Endothelial cell of umbilical vein (primary cell): ENCODE results near the gene DRICH1. TPM values are rescaled to one million over a fixed set of nuclear protein-coding genes. Genes with fewer than 3 reads are reported as not detected.
A peak's percentile ranks its signal among the peaks of the same experiment; 100 is the strongest.

Source experiments
- BruUV-seq: library from RNA; stranded (reverse); fragments of 400-500 nt; replicated peaks from 2 replicates; lab custom pipeline; 2021; lab: Mats Ljungman, UMichigan
- CTCF ChIA-PET: fragments of 300-600, 350-600 bp; sonication (Branson Sonifier 250); formaldehyde crosslinking; loops from one replicate; lab custom pipeline; 2021; ENCODE audit warnings: antibody characterized with exemption, inconsistent platforms; lab: Charles Lee
- POLR2A ChIA-PET: fragments of 300-600, 350-600 bp; sonication (Branson Sonifier 250); formaldehyde crosslinking; loops from one replicate; lab custom pipeline; 2021; ENCODE audit warnings: antibody characterized with exemption, inconsistent platforms; lab: Charles Lee
- DNase-seq: peaks from one replicate; pipeline ENCODE4 v3.0.0-alpha.2; 2011; ENCODE audit warnings: low read depth, low spot score
- FAIRE-seq: peaks from 2 replicates; lab custom pipeline; 2011; peaks lifted over from hg19 to GRCh38; lab: Jason Lieb, UNC
- H2AFZ ChIP-seq: 2 replicates; pipeline ENCODE4 v1.6.0; 2012; ENCODE audit warnings: low read depth, low read length, control low read depth, inconsistent platforms
- H3K27ac ChIP-seq: 2 replicates; pipeline ENCODE4 v1.5.1; 2011; ENCODE audit warnings: low read depth, mild to moderate bottlenecking, control low read depth, low read length, moderate library complexity; ENCODE audit not compliant: insufficient read depth
- H3K27me3 ChIP-seq, 2 experiments: 2 replicates each; pipeline versions ENCODE4 v1.6.0 to v1.6.1; 2011; ENCODE audit warnings: low read length in 2 of 2, mixed read lengths in 1 of 2; ENCODE audit not compliant: control insufficient read depth in 2 of 2, insufficient read depth in 2 of 2
- H3K36me3 ChIP-seq, 2 experiments: 2 replicates in 1 of 2; 3 replicates in 1 of 2; pipeline ENCODE4 v1.5.1; 2011; ENCODE audit warnings: low read length in 2 of 2, mild to moderate bottlenecking in 1 of 2, moderate library complexity in 1 of 2; ENCODE audit not compliant: control insufficient read depth in 2 of 2, insufficient read depth in 2 of 2; ENCODE audit errors: extremely low read depth in 1 of 2
- H3K4me1 ChIP-seq: 3 replicates; pipeline ENCODE4 v1.5.1; 2011; ENCODE audit warnings: mild to moderate bottlenecking, low read length; ENCODE audit not compliant: control insufficient read depth, insufficient read depth; ENCODE audit errors: extremely low read depth
- H3K4me2 ChIP-seq: 2 replicates; pipeline ENCODE4 v1.6.1; 2011; ENCODE audit warnings: low read length, control low read depth, mixed read lengths; ENCODE audit not compliant: insufficient read depth
- H3K4me3 ChIP-seq, 3 experiments: fragments of 200-600 bp in 1 of 3; sonication (generic), shearing (Covaris generic) in 1 of 3; replicated peaks in 1 of 3; 2 replicates each; pipeline ENCODE4 v1.5.1; 2011 to 2016; ENCODE audit warnings: control low read depth in 3 of 3, low read length in 3 of 3, mild to moderate bottlenecking in 2 of 3, inconsistent platforms in 1 of 3, low read depth in 1 of 3, moderate library complexity in 1 of 3; ENCODE audit not compliant: insufficient read depth in 1 of 3
- H3K79me2 ChIP-seq: 2 replicates; pipeline ENCODE4 v1.6.0; 2012; ENCODE audit warnings: low read length, inconsistent platforms; ENCODE audit not compliant: control insufficient read depth, insufficient read depth
- H3K9ac ChIP-seq: replicated peaks from 2 replicates; pipeline ENCODE3; 2011; ENCODE audit warnings: low read length, control low read depth; ENCODE audit not compliant: insufficient read depth; ENCODE audit errors: extremely low read depth
- H3K9me1 ChIP-seq: replicated peaks from 3 replicates; pipeline ENCODE4 v1.6.0; 2011; ENCODE audit warnings: mild to moderate bottlenecking, low read length; ENCODE audit not compliant: control insufficient read depth, insufficient read depth; ENCODE audit errors: extremely low read depth
- H3K9me3 ChIP-seq: replicated peaks from 2 replicates; pipeline ENCODE4 v1.5.1; 2012; ENCODE audit warnings: low read length, inconsistent platforms; ENCODE audit not compliant: control insufficient read depth, insufficient read depth
- H4K20me1 ChIP-seq: replicated peaks from 2 replicates; pipeline ENCODE3; 2011; ENCODE audit warnings: mild to moderate bottlenecking, low read length; ENCODE audit not compliant: control insufficient read depth, insufficient read depth; ENCODE audit errors: extremely low read depth
- EZH2 ChIP-seq: IDR thresholded peaks from 2 replicates; pipeline ENCODE4 v1.6.1; 2012; ENCODE audit warnings: borderline replicate concordance, low read depth, mild to moderate bottlenecking, moderate library complexity, low read length, inconsistent platforms; ENCODE audit not compliant: severe bottlenecking
- FOS ChIP-seq: IDR thresholded peaks from 2 replicates; pipeline ENCODE4 v1.6.1; 2011; ENCODE audit warnings: mild to moderate bottlenecking, low read length, moderate library complexity, borderline replicate concordance; ENCODE audit not compliant: insufficient read depth
- GATA2 ChIP-seq: IDR thresholded peaks from 2 replicates; pipeline ENCODE4 v1.7.0; 2011; ENCODE audit warnings: low read depth, mild to moderate bottlenecking, moderate library complexity, mixed read lengths, low read length; ENCODE audit not compliant: insufficient read length, insufficient read depth
- JUN ChIP-seq: IDR thresholded peaks from 2 replicates; pipeline ENCODE4 v1.6.1; 2011; ENCODE audit warnings: borderline replicate concordance, low read depth; ENCODE audit not compliant: insufficient read length, insufficient read depth
- MYC ChIP-seq: IDR thresholded peaks from one replicate; pipeline ENCODE4 v1.6.1; 2011; ENCODE audit warnings: mild to moderate bottlenecking, low read depth, low read length
- POLR2A ChIP-seq: IDR thresholded peaks from 2 replicates; pipeline ENCODE4 v1.6.1; 2012; ENCODE audit warnings: low read depth, mild to moderate bottlenecking, control low read depth, low read length
- POLR2AphosphoS5 ChIP-seq: IDR thresholded peaks from 2 replicates; pipeline ENCODE4 v1.6.1; 2012; ENCODE audit warnings: low read depth, mild to moderate bottlenecking, control low read depth, low read length, moderate library complexity; ENCODE audit not compliant: insufficient read depth
- dilution Hi-C: fragments of 300-500 bp; cut with MboI; formaldehyde crosslinking; loops from one replicate; pipeline ENCODE4 v1.15.0; 2019; ENCODE audit warnings: low sequenced_read_pairs; ENCODE audit not compliant: extremely low pct_ligation_motif_present
- intact Hi-C: fragments of 100-400 bp; cut with micrococcal nuclease; formaldehyde crosslinking; loops from one replicate; pipeline ENCODE4 v1.10.0; 2022
- polyA plus RNA-seq, 4 experiments: library from polyadenylated mRNA; depleted of rRNA in 3 of 4; stranded (reverse) in 3 of 4; unstranded in 1 of 4; fragments of >200 nt; gene quantifications; 2 replicates each; pipeline versions ENCODE4 v1.2.1 to v1.2.3, GENCODE V29; 2011 to 2012; ENCODE audit warnings: missing spikeins in 1 of 4
- total RNA-seq: library from RNA; stranded (reverse); gene quantifications from 2 replicates; pipeline ENCODE4 v1.2.3, GENCODE V29; 2021
- TF ChIP-seq, protein P1 (sequence below), 2 donors: IDR thresholded peaks; 1 replicate in 1 of 2; 2 replicates in 1 of 2; pipeline ENCODE4 v1.5.1; 2011; ENCODE audit warnings: low read length in 2 of 2, mild to moderate bottlenecking in 2 of 2, moderate library complexity in 2 of 2, control low read depth in 1 of 2, inconsistent platforms in 1 of 2, low read depth in 1 of 2; ENCODE audit not compliant: insufficient read depth in 1 of 2; ENCODE audit errors: extremely low read depth in 1 of 2
- TF ChIP-seq, protein P2 (sequence below): IDR thresholded peaks from 2 replicates; pipeline ENCODE4 v1.6.1; 2011; ENCODE audit not compliant: insufficient read depth, insufficient read length

DRICH1 gene
- total and polyA plus RNA-seq, 2 donors (not counting 3 experiments of a cell fraction or from before 2014, with no cell fraction given) = 0.25 TPM; not detected in 1

DNA sequence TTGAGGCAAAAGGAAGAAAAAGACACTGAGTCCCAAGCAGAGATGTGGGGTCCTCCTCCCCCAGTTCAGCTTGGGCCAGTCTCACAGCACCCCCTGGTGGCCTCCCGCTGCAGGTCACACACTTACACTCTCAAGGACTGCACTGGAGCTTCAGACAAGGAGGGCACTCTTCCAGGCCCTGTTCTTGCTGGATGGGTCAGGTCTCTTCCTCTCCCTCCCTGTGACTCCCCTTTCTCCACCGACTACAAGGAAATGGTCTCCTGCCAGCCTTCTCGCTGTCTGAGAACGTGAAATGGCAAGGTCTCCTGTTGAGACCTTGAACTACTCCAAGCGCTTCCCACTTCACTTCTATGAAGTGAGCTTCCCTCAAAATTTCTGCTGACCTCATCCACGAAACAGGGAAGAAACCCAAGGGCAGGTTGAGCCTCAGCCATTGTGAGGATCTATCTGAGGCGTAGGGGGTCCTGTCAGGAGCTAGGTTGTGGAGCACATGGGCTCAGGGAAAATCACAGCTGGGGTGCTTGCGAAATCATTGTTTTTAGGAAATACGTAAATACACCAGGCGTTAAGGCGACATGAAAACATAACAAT, 40.8 kb downstream of the DRICH1 start:
- POLR2A ChIA-PET = no interaction called here
- Histone ChIP-seq H2AFZ (no peak overlapping the region), H3K4me1 (no peaks in the 10 kb centered on the region), H3K9me3 (no peaks in the 10 kb centered on the region), H3K79me2 (no peaks in the 10 kb centered on the region), H3K4me3 (no peak overlapping the region), H3K4me2 (no peak overlapping the region), H3K27me3 (no peaks in the 10 kb centered on the region), H3K9ac (no peak overlapping the region), H3K27ac (no peak overlapping the region), H3K36me3 (no peaks in the 10 kb centered on the region), H4K20me1 (no peaks in the 10 kb centered on the region), H3K9me1 (no peaks in the 10 kb centered on the region)
- dilution Hi-C loops = no loop called here
- TF ChIP-seq, protein P1, sequence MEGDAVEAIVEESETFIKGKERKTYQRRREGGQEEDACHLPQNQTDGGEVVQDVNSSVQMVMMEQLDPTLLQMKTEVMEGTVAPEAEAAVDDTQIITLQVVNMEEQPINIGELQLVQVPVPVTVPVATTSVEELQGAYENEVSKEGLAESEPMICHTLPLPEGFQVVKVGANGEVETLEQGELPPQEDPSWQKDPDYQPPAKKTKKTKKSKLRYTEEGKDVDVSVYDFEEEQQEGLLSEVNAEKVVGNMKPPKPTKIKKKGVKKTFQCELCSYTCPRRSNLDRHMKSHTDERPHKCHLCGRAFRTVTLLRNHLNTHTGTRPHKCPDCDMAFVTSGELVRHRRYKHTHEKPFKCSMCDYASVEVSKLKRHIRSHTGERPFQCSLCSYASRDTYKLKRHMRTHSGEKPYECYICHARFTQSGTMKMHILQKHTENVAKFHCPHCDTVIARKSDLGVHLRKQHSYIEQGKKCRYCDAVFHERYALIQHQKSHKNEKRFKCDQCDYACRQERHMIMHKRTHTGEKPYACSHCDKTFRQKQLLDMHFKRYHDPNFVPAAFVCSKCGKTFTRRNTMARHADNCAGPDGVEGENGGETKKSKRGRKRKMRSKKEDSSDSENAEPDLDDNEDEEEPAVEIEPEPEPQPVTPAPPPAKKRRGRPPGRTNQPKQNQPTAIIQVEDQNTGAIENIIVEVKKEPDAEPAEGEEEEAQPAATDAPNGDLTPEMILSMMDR (IDR thresholded peaks at IDR 0.05; ENCODE audit: extremely low read depth in 1 of 2, insufficient read depth in 1 of 2, low read depth in 1 of 2, low read length in 2 of 2) = peak; percentile 88 to 92
- TF ChIP-seq FOS = no peak
- intact Hi-C loops = loop anchor here (1.0 kb wide), 1 partner anchor 49 kb away; no protein-coding TSS in a partner anchor
- no TSS peak for BruUV-seq
- DNase-seq (peak; percentile 59), FAIRE-seq (peak; percentile 35)
- CTCF ChIA-PET = interaction anchor here (0.7 to 2.9 kb wide), 21 partner anchors 9 to 633 kb away, joined by 3 to 29 read pairs (median 4); no protein-coding TSS in a partner anchor

DNA sequence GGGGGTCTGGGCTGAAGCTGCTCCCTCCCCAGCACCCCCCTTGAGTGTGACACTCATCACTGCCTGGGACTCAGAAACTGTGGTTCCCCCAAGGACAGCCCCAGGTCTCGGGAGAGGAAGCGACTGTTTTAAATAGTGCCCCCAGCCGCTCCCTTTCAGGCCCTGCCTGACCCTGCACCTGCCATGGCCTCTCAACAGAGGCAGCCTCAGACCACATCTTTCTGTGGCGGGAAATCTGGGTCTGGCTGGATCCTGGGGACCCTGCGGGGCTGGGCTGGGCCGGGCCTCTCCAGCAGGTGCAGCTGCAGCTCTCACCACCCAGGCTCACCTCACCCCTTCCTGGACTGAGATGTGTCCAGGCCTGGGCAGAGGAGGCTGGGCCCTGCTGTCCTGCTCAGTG, 48.3 kb downstream of the DRICH1 start:
- DNase-seq (no peak), FAIRE-seq (no peak)
- no peaks in the 10 kb centered on the region for H3K9me3 ChIP-seq
- ChIA-PET CTCF (no interaction called here), POLR2A (no interaction called here)
- BruUV-seq = no TSS peak
- dilution Hi-C loops = no loop called here
- no peaks in the 10 kb centered on the region for H4K20me1 ChIP-seq
- H2AFZ ChIP-seq = no peak overlapping the region
- H3K36me3 ChIP-seq = no peaks in the 10 kb centered on the region
- no peak overlapping the region for H3K9ac ChIP-seq
- H3K27me3 ChIP-seq = no peaks in the 10 kb centered on the region
- no peaks in the 10 kb centered on the region for H3K9me1 ChIP-seq
- H3K4me1 ChIP-seq = no peaks in the 10 kb centered on the region
- H3K27ac ChIP-seq = no peak overlapping the region
- no peaks in the 10 kb centered on the region for H3K79me2 ChIP-seq
- no peak overlapping the region for H3K4me2 ChIP-seq
- TF ChIP-seq JUN = no peak
- TF ChIP-seq EZH2 = no peak
- no peak for TF ChIP-seq GATA2
- TF ChIP-seq FOS = no peak
- TF ChIP-seq, protein P2, sequence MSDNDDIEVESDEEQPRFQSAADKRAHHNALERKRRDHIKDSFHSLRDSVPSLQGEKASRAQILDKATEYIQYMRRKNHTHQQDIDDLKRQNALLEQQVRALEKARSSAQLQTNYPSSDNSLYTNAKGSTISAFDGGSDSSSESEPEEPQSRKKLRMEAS = no peak
- TF ChIP-seq POLR2AphosphoS5 = no peak
- TF ChIP-seq, protein P1 (IDR thresholded peaks at IDR 0.05; ENCODE audit: extremely low read depth in 1 of 2, insufficient read depth in 1 of 2, low read depth in 1 of 2, low read length in 2 of 2) = no peak
- TF ChIP-seq MYC = no peak
- no peak for TF ChIP-seq POLR2A
- intact Hi-C loops = no loop called here
- H3K4me3 ChIP-seq = no peak overlapping the region
